Upper lobe of left lung (tissue), 6 donors: ENCODE data around the gene STAB2. TPM values are rescaled to one million over a fixed set of nuclear protein-coding genes. Genes with fewer than 3 reads are reported as not detected.

Experiments
- ATAC-seq, 2 donors: fragments of 200-7000 bp; cut with Tn5 transposase; one replicate each; pipeline ENCODE4 v1.9.1; 2022; ENCODE audit warnings: mild to moderate bottlenecking in 2 of 2, moderate library complexity in 2 of 2; ENCODE audit not compliant: low FRiP score in 2 of 2
- DNase-seq, 2 donors: peaks; one replicate each; pipeline ENCODE4 v3.0.0-alpha.2; 2019 to 2020
- H3K27ac ChIP-seq, 4 donors: fragments of 200-600 bp; sonication (generic); one replicate each; pipeline ENCODE4 v1.5.1; 2016 to 2019
- H3K27me3 ChIP-seq, 4 donors: fragments of 200-600 bp; sonication (generic); one replicate each; pipeline ENCODE4 v1.5.1; 2017 to 2019
- H3K36me3 ChIP-seq, 4 donors: fragments of 200-600 bp; sonication (generic); one replicate each; pipeline ENCODE4 v1.5.1; 2016 to 2019
- H3K4me1 ChIP-seq, 4 donors: fragments of 200-600 bp; sonication (generic); one replicate each; pipeline ENCODE4 v1.5.1; 2018 to 2019
- H3K4me3 ChIP-seq, 4 donors: fragments of 200-600 bp; sonication (generic); one replicate each; pipeline ENCODE4 v1.5.1; 2017 to 2019; ENCODE audit warnings: mild to moderate bottlenecking in 2 of 4, moderate library complexity in 1 of 4
- H3K9me3 ChIP-seq, 4 donors: fragments of 200-600 bp; sonication (generic); one replicate each; pipeline ENCODE4 v1.5.1; 2018 to 2019
- EP300 ChIP-seq, 4 donors: sonication (generic); formaldehyde crosslinking; IDR thresholded peaks; one replicate each; pipeline ENCODE4 v1.5.1; 2017; ENCODE audit warnings: antibody characterized with exemption in 4 of 4, control low read depth in 2 of 4
- POLR2A ChIP-seq, 4 donors: fragments of 450-650 bp; IDR thresholded peaks; one replicate each; pipeline ENCODE4 v1.5.1; 2016 to 2017; ENCODE audit warnings: antibody characterized with exemption in 4 of 4, mild to moderate bottlenecking in 2 of 4
- POLR2AphosphoS5 ChIP-seq, 2 donors: sonication (generic); formaldehyde crosslinking; IDR thresholded peaks; one replicate each; pipeline ENCODE4 v1.5.1; 2017; ENCODE audit warnings: antibody characterized with exemption in 2 of 2
- WGBS, 2 donors: methylation state at CpG; one replicate each; pipeline ENCODE4 v1.1.5; 2017 to 2018; 5-methylcytosine and 5-hydroxymethylcytosine counted together
- total RNA-seq, 6 donors: library from RNA; depleted of rRNA in 4 of 6; stranded (reverse); fragments of >200 nt in 4 of 6; gene quantifications; one replicate each; pipeline versions ENCODE4 v1.1.0 to v1.2.1, GENCODE V29; 2016 to 2021
- TF ChIP-seq, protein P1 (sequence below), 6 experiments: fragments of 450-650 bp in 4 of 6; fragments of 200-600 bp in 2 of 6; sonication (generic) in 2 of 6; IDR thresholded peaks; one replicate each; pipeline ENCODE4 v1.5.1; 2016 to 2019; ENCODE audit warnings: antibody characterized with exemption in 6 of 6
- donor health status: DM: no; HTN: no; CAD: no; lungs with moderate emphysema.
- donor health status: DM: no; HTN: yes; CAD: no; lungs with severe emphysema.

The STAB2 gene
- total RNA-seq, 6 donors from 2014 or later = 0.10 to 2.4 (median 0.22) TPM; not detected in 1

DNA sequence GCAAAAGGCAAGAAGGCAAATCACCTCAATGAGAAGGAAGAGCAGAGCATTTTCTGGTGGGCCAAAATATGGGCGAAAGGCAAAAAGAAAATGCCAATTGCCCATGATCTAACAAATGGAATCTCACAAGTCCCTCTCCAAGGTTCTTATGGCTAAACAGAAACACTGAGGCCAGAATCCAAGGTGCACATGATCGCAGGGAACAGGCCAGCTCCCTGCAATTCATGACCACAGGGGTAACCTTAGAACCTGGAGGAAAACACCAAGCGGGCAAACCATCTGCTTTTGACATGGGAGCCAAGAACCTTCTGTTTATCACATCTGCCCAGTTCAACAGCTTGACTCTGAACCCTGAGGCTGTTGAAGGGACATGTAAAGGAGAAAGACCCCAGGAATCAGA, 193.9 kb downstream of the STAB2 start:
- 98 to 99% methylated on average over 3 of the region's 3 CpGs for WGBS, 2 donors
- Histone ChIP-seq H3K27ac (no peak overlapping the region), H3K27me3 (no peaks in the 10 kb centered on the region), H3K4me1 (no peaks in the 10 kb centered on the region), H3K4me3 (no peak overlapping the region), H3K36me3 (peaks cover 0 to 18% (median 8%) of the 10 kb centered on the region in 4 donors), H3K9me3 (no peaks in the 10 kb centered on the region)
- ATAC-seq (no peak), DNase-seq (no peak)
- no peak for TF ChIP-seq POLR2A (IDR thresholded peaks at IDR 0.05)
- TF ChIP-seq EP300 (IDR thresholded peaks at IDR 0.05) = no peak
- TF ChIP-seq, protein P1, sequence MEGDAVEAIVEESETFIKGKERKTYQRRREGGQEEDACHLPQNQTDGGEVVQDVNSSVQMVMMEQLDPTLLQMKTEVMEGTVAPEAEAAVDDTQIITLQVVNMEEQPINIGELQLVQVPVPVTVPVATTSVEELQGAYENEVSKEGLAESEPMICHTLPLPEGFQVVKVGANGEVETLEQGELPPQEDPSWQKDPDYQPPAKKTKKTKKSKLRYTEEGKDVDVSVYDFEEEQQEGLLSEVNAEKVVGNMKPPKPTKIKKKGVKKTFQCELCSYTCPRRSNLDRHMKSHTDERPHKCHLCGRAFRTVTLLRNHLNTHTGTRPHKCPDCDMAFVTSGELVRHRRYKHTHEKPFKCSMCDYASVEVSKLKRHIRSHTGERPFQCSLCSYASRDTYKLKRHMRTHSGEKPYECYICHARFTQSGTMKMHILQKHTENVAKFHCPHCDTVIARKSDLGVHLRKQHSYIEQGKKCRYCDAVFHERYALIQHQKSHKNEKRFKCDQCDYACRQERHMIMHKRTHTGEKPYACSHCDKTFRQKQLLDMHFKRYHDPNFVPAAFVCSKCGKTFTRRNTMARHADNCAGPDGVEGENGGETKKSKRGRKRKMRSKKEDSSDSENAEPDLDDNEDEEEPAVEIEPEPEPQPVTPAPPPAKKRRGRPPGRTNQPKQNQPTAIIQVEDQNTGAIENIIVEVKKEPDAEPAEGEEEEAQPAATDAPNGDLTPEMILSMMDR (IDR thresholded peaks at IDR 0.05) = no peak
- TF ChIP-seq POLR2AphosphoS5 (IDR thresholded peaks at IDR 0.05) = no peak

DNA sequence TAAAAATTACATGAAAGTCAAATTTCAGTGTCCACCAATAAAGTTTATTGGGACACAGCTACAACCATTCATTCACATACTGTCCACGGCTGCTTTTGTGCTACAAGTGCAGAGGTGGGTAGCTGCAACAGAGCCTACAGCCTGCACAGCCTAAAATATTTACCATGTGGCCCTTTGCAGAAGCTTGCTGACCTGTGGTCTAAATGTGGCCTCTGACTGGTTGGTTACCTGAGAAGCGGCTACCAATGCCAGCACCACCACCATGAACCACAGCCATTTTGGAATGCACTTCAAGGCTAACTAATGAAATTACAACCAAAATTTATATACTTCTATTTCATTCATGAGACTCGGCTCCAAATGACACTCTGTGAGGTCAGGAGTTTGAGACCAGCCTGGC, 195.3 kb downstream of the STAB2 start:
- H3K4me3 ChIP-seq = no peak overlapping the region
- peaks cover 0 to 9% (median 6%) of the 10 kb centered on the region in 4 donors for H3K36me3 ChIP-seq
- no peaks in the 10 kb centered on the region for H3K9me3 ChIP-seq
- TF ChIP-seq EP300 (IDR thresholded peaks at IDR 0.05) = no peak
- TF ChIP-seq POLR2AphosphoS5 (IDR thresholded peaks at IDR 0.05) = no peak
- TF ChIP-seq, protein P1 (IDR thresholded peaks at IDR 0.05) = no peak
- no peak for TF ChIP-seq POLR2A (IDR thresholded peaks at IDR 0.05)
- ATAC-seq (no peak), DNase-seq (no peak)
- H3K27me3 ChIP-seq = no peaks in the 10 kb centered on the region
- 96 to 100% methylated on average over 3 of the region's 3 CpGs for WGBS, 2 donors
- no peak overlapping the region for H3K27ac ChIP-seq
- H3K4me1 ChIP-seq = no peaks in the 10 kb centered on the region

DNA sequence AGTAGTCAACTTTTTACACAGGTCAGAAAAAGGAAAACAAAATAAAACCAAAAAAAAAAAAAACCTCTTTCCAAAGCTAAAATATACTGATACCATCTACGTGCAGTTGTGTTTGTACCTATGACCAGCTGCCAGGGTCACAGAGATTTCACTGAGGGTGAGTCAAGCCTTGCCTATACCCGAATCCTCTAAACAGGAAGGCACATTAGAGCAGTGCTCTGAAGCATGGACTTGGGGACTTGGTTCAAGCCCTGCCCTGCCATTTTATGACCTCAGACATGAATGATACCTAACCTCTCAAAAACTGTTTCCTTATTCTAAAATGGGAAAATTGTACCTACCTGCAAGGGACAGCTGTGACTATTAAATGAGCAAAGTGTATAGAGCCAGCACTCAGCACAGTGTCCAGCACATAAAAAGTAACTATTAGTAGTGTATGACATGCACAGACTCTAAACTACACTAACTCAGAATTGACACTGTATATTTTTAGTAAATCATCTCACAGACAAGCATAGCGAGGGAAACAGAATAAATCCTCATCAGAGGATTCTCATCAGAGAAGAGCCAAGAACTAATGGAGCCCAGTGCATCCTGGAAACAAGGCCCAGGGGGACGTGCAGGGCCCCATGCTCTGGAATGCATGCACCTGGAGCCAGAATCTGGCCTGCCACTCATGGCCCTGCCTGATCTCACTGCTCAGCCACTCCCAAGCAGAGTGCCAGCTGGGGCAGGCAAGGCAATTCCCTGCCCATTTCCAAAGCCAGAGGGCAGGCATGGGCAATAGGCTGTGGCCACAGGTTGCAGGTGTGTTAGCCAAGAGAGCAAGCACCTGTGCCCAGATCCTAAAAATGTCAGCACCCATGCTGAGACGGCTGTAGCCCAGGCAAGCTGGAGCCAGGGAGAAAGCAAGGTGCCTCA, 196.9 kb downstream of the STAB2 start:
- Histone ChIP-seq H3K9me3 (no peaks in the 10 kb centered on the region), H3K36me3 (peaks cover 0 to 8% (median 2%) of the 10 kb centered on the region in 4 donors), H3K4me1 (no peaks in the 10 kb centered on the region), H3K27me3 (no peaks in the 10 kb centered on the region), H3K4me3 (no peak overlapping the region), H3K27ac (no peak overlapping the region)
- ATAC-seq = no peak
- DNase-seq = no peak
- TF ChIP-seq, protein P1 (IDR thresholded peaks at IDR 0.05) = no peak
- TF ChIP-seq POLR2A (IDR thresholded peaks at IDR 0.05) (no peak), EP300 (IDR thresholded peaks at IDR 0.05) (no peak), POLR2AphosphoS5 (IDR thresholded peaks at IDR 0.05) (no peak)
- 88 to 90% methylated on average over 4 to 5 of the region's 5 CpGs for WGBS, 2 donors

DNA sequence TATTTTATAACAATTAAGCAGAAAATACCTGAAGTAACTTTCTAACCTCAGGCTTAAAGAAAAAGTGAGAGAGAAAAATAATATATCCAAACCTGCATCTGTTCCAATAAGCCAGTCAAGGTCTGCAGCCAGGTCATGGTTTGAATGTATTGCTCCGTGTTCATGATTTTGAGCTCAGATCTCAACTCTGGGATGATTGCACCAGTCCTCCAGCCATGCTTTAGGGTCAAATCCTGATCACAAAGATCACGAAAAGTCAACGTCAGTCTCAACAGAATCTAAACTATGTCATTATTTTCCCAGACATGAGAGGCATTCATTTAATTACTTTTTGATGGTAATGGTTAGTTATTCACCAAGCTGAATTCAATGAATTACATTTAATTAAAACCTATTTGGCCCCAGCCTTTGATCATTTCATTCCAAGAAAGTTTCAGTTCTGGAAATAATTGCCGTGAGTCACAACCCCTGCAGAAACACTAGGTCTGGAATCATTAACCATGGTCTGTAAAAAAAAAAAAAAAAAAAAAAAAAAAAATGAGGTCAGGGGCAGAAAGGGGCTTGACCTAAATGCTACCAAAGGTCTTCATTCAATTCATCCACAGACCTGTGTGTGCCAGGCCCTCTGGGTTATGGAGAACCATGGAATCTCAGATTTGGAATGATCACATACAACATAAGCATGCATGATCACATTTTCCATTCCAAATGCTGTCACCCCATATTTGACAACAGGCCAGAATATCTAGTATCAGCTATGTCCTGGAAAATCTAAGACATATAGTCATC, 198.4 kb downstream of the STAB2 start:
- Histone ChIP-seq H3K36me3 (peaks cover 0 to 8% (median 2%) of the 10 kb centered on the region in 4 donors), H3K9me3 (no peaks in the 10 kb centered on the region)
- WGBS, 2 donors = 81 to 98% methylated on average over 4 of the region's 4 CpGs

More for the DNA sequence above, 198.4 kb downstream of the STAB2 start:
- H3K4me1 ChIP-seq = no peaks in the 10 kb centered on the region
- no peak for DNase-seq
- no peak overlapping the region for H3K4me3 ChIP-seq
- no peak for ATAC-seq
- no peaks in the 10 kb centered on the region for H3K27me3 ChIP-seq
- TF ChIP-seq EP300 (IDR thresholded peaks at IDR 0.05) (no peak), POLR2AphosphoS5 (IDR thresholded peaks at IDR 0.05) (no peak), POLR2A (IDR thresholded peaks at IDR 0.05) (no peak)
- TF ChIP-seq, protein P1 (IDR thresholded peaks at IDR 0.05) = no peak
- H3K27ac ChIP-seq = no peak overlapping the region
